ENCODE results near the gene ZMPSTE24.

DNA sequence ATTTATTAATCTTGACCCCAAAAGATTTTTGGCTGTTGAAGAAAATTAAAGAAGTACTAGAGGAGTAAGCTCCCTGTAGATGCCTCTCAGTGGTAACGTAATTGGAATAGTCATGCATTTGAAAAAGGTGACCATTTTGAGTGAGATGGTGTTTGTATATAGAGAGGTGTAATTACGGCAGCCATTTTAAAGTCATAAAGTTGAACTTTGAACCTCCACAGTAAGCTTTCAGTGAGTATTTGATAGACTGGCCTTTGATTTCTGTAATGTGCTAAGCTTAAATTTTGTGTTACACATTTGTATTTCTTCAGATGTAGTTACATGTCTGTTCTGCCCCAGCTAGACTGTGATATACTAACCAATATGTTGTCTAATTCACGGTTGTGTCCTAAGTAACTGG, 31.8 kb upstream of the ZMPSTE24 start:
- TF ChIP-seq, protein P1, sequence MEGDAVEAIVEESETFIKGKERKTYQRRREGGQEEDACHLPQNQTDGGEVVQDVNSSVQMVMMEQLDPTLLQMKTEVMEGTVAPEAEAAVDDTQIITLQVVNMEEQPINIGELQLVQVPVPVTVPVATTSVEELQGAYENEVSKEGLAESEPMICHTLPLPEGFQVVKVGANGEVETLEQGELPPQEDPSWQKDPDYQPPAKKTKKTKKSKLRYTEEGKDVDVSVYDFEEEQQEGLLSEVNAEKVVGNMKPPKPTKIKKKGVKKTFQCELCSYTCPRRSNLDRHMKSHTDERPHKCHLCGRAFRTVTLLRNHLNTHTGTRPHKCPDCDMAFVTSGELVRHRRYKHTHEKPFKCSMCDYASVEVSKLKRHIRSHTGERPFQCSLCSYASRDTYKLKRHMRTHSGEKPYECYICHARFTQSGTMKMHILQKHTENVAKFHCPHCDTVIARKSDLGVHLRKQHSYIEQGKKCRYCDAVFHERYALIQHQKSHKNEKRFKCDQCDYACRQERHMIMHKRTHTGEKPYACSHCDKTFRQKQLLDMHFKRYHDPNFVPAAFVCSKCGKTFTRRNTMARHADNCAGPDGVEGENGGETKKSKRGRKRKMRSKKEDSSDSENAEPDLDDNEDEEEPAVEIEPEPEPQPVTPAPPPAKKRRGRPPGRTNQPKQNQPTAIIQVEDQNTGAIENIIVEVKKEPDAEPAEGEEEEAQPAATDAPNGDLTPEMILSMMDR (IDR thresholded peaks at IDR 0.05) = no peak
- TF ChIP-seq POLR2AphosphoS5 (IDR thresholded peaks at IDR 0.05) = no peak
